Right lung (tissue), 10 donors: ENCODE results near the gene PIM3. TPM values are rescaled to one million over a fixed set of nuclear protein-coding genes. Genes with fewer than 3 reads are reported as not detected.
A peak's percentile ranks its signal among the peaks of the same experiment; 100 is the strongest.

Source experiments
- DNase-seq, 2 donors: peaks; one replicate each; pipeline ENCODE4 v3.0.0-alpha.2; 2013
- long read RNA-seq, 8 donors: transcript quantifications; one replicate each; lab custom pipeline, GENCODE V29; 2026
- polyA plus RNA-seq, 5 donors: library from polyadenylated mRNA; unstranded; fragments of 120-200 nt; gene quantifications; one replicate each; pipeline versions ENCODE4 v1.2.1 to v1.2.3, GENCODE V29; 2013; ENCODE audit warnings: inconsistent platforms in 1 of 5, low replicate concordance in 1 of 5; ENCODE audit not compliant: insufficient read length in 5 of 5, insufficient read depth in 1 of 5

PIM3 gene
- polyA plus RNA-seq = 10 to 100 TPM; 23.1 to 45.0 (median 30.2) TPM
- long read RNA-seq, donor 1, transcript PIM3-201 (6 exons, 2,369 nt) = major isoform, 41 of 41 reads
- long read RNA-seq, donor 1, partial matches to known transcripts = 0 of 41 reads
- long read RNA-seq, donor 1, other reads (novel, unspliced or antisense) = 0 of 41 reads
- long read RNA-seq, donor 2, transcript PIM3-201 (6 exons, 2,369 nt) = major isoform, 20 of 85 reads
- long read RNA-seq, donor 2, partial matches to known transcripts = 64 of 85 reads
- long read RNA-seq, donor 2, other reads (novel, unspliced or antisense) = 0 of 85 reads
- long read RNA-seq, donor 3, transcript PIM3-201 (6 exons, 2,369 nt) = major isoform, 18 of 48 reads
- long read RNA-seq, donor 3, partial matches to known transcripts = 30 of 48 reads
- long read RNA-seq, donor 3, other reads (novel, unspliced or antisense) = 0 of 48 reads
- long read RNA-seq, donor 4, transcript PIM3-201 (6 exons, 2,369 nt) = major isoform, 21 of 21 reads
- long read RNA-seq, donor 4, partial matches to known transcripts = 0 of 21 reads
- long read RNA-seq, donor 4, other reads (novel, unspliced or antisense) = 0 of 21 reads
- long read RNA-seq, donor 5, transcript PIM3-201 (6 exons, 2,369 nt) = major isoform, 21 of 112 reads
- long read RNA-seq, donor 5, partial matches to known transcripts = 90 of 112 reads
- long read RNA-seq, donor 5, other reads (novel, unspliced or antisense) = 0 of 112 reads
- long read RNA-seq, donor 6, transcript PIM3-201 (6 exons, 2,369 nt) = major isoform, 29 of 30 reads
- long read RNA-seq, donor 6, partial matches to known transcripts = 0 of 30 reads
- long read RNA-seq, donor 6, other reads (novel, unspliced or antisense) = 0 of 30 reads
- long read RNA-seq, donor 7, transcript PIM3-201 (6 exons, 2,369 nt) = major isoform, 48 of 53 reads
- long read RNA-seq, donor 7, partial matches to known transcripts = 5 of 53 reads
- long read RNA-seq, donor 7, other reads (novel, unspliced or antisense) = 0 of 53 reads
- long read RNA-seq, donor 8, transcript PIM3-201 (6 exons, 2,369 nt) = major isoform, 5 of 5 reads
- long read RNA-seq, donor 8, partial matches to known transcripts = 0 of 5 reads
- long read RNA-seq, donor 8, other reads (novel, unspliced or antisense) = 0 of 5 reads

DNA sequence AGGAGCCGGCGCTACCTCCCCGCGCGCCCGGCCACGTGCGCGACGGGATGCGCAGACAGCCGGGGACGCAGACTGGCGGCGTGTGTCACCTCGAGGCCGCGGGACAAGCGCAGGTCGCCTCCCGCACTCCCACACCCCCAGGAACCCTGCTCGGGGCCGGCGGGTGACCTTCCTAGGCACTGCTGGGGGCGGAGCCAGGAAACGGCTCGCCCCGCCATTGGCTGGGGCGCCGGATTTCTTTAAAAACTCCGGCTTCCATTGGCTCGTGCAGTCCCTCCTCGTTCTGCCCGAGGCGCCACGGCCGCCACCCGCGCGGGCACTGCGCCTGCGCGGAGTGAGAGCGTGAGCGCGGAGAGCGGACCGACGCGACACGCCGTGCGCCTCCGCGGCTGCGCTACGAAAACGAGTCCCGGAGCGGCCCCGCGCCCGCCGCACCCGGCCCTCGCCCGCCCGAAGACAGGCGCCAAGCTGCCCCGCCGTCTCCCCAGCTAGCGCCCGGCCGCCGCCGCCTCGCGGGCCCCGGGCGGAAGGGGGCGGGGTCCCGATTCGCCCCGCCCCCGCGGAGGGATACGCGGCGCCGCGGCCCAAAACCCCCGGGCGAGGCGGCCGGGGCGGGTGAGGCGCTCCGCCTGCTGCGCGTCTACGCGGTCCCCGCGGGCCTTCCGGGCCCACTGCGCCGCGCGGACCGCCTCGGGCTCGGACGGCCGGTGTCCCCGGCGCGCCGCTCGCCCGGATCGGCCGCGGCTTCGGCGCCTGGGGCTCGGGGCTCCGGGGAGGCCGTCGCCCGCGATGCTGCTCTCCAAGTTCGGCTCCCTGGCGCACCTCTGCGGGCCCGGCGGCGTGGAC lies at the start of gene PIM3:
Gene PIM3 (plus strand): TSS at position 614 of the 846 bp plus-strand sequence. CDS start 176 bp downstream, at position 790.
- DNase-seq = peak; percentile 95 to 96

DNA sequence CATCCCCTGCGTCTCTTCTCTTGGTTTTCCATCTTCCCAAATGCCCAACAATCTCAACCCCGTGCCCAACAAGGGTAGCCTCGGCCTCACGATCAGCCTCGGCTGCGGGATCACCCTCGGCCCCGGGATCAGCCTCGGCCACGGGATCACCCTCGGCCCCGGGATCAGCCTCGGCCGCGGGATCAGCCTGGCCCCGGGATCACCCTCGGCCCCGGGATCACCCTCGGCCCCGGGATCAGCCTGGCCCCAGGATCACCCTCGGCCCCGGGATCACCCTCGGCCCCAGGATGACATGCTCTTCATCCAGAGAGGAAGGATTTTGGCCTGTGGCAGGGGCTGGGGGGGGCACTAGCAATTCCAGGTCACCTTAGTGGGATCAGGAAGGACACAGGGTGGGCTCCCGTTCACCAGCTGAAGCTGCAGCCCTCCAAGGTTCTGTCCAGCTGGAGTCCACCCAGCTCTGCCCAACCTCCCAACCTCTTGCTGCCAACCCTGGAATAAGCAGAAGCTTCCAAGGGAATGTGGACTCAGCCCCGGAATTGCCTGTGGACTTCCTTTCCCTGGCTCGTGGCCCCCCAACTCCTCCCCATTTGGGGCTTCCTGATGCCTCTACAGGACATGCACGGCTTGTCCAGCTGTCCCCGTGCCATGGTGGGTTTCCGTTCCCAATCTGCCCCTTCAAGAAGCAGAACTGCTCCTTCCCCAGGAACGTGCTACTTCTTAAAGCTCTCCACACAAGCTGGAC lies 48.5 kb upstream of the PIM3 start:
- DNase-seq = no peak

DNA sequence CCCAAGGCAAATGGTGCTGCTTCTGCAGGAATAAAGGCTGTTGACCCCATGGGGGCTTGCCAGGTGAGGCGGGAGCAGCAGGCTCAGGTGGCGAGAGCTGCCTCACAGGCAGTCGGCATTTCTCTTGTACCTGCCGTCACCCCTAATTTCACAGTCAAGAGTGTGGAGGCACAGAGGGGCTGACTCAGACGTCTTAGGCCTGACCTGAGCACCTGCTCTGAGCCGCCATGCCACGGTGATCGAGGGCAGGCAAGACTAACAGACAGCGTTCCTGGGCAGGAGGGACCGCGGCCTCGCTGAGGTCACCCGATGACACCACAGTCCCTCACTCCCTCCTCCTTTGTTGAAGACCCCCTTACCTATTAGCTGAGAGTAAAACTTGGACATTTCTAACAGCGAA lies 47.5 kb upstream of the PIM3 start:
- no peak for DNase-seq

DNA sequence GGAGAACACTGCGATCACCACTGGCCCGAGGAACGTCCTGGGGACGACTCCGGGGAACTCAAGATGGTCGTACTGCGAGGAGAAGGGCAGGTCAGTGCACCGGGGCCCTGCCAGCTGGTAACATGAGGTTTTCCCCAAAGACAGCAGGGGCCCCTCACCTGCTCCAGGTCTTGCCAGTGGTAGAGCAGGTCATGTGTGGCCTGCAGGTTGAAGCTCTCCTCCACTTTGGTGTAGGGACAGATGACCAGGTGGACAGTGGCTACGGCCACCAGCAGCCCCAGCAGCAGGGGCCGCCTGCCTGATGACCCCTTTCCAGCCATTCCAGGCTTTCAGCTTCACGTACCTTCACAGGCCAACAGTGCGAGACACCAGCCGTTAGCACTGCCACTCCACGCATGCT lies 47.1 kb upstream of the PIM3 start:
- no peak for DNase-seq

DNA sequence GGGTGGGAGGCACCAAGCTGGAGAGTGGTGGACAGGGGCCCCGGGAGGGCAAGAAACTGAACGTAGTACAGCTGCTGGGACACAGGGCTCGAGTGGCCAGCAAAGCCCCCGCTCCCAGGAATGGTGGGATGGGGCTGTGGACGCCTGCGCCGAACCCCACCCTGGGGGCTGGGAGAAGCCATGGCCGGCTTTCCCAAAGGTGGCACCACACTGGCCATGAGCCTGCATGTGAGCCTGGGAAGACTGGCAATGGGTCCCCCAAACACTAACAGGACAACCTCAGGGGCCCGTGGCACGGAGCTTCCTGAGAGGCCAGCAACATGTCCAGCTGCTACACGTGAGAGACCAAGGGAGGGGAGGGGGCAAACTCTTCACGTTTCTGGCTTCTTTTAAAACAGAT lies 46.3 kb upstream of the PIM3 start:
- DNase-seq = no peak

DNA sequence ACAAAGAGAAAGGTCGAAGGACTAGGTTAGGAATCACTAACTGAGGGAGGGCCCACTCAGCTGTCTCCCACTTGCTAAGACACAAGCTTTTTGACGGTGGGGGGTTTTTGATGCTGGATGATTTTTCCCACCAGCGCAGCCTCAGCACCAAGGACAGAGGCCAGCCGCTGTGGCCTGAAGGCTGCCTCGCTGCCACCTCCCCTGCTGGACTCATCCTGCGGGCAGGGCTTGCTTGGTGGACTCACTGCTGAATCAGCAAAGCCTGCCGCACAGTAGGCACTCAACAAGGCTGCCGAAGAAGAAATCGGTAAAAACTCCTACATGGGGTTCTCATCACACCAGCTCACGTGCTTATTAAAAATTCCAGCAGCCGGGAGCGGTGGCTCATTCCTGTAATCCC lies 45.0 kb upstream of the PIM3 start:
- no peak for DNase-seq

DNA sequence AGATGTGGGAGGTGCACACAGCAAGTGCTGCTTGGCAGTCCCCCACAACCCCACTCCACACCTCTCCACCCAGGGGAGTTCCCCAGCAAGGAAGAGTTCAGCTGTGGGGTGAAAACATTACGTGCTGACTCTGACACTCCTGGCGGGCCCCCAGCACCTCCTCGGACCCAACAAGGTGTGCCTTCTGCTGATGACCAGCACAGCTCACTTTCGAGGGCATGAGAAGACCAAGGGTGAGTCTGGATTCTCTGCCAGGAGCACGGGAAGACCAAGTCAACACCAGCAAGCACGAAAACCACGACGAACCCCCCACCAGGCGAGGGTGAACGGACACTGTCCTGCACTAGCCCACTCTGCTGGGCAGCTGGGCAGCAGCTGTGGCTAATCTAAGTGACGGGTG lies 43.7 kb upstream of the PIM3 start:
- no peak for DNase-seq

DNA sequence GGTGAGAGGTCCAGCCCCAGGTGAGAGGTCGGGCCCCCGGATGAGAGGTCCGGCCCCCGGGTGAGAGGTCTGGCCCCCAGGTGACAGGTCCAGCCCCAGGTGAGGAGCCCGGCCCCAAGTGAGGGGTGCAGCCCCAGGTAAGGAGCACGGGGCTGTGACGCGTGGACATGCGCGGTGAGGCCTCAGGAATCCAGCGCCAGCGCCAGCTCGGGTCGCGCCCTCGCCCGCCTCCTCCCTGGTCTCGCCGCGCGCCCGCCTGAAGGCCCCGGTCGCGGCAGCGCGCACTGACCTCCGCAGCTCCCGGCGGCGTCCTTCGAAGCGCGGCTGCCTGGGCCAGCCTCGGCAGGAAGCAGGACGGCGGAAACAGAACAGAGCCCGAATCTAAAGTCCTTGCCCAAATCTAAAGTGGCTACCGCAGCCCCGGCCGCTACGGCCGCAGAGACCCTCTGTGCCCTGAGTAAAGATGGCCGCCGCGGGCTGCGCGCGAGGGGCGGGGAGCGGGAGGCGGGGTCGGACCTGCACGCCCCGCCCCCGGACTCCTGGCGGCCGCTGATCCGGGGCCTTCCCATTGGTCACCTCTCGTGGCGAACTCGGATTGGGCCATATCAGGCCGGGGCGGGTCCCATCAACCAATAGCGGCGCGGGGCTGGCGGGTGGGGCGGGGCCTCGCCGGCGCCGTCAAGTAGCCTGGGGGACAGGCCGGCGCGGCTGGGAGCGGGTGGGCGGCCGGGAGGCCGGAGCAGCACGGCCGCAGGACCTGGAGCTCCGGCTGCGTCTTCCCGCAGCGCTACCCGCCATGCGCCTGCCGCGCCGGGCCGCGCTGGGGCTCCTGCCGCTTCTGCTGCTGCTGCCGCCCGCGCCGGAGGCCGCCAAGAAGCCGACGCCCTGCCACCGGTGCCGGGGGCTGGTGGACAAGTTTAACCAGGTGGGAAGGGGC lies 42.3 kb upstream of the PIM3 start, which contains the start of the genes ALG12 and CRELD2:
Gene ALG12 (minus strand): TSS at position 465 of the 937 bp plus-strand sequence. CDS start 4,673 bp downstream, outside the sequence.
Gene CRELD2 (plus strand): TSS at position 661 of the 937 bp plus-strand sequence. CDS start 136 bp downstream, at position 797.
- peak; percentile 97 for DNase-seq

DNA sequence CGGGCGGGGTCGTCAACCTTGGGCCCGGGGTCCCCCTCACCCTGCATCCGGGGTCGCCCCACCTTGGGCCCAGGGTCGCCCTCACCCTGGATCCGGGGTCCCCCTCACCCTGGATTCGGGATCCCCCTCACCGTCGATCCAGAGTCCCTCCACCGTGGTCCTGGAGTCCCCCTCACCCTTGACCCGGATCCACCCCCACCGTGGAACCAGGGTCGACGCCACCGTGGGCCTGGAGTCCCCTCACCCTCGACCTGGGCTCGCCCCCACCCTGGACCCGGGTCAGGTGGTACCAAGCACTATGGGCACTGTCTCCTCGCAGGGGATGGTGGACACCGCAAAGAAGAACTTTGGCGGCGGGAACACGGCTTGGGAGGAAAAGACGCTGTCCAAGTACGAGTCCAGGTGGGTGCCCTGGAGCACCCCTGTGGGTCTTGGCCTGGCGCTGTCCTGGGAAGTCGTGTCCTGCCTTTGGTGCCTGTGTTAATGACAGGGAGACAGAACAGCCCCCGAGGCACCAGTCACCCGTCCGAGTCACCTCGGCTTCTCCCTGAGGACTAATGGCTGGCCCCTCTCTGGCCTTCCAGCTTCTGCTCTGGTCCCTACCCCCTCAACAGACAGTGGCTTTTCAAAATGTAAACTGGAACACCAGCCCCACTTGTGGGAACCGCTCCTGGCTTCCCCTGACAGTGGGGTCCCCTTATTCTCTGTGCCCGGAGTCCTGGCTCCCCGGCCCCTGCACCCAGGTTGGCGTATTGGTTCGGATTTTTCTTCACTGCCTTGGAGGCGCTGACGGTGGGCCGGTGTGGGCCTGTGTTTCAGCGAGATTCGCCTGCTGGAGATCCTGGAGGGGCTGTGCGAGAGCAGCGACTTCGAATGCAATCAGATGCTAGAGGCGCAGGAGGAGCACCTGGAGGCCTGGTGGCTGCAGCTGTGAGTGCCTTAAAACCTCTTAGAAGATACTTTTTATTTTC lies 41.4 kb upstream of the PIM3 start:
- no peak for DNase-seq

DNA sequence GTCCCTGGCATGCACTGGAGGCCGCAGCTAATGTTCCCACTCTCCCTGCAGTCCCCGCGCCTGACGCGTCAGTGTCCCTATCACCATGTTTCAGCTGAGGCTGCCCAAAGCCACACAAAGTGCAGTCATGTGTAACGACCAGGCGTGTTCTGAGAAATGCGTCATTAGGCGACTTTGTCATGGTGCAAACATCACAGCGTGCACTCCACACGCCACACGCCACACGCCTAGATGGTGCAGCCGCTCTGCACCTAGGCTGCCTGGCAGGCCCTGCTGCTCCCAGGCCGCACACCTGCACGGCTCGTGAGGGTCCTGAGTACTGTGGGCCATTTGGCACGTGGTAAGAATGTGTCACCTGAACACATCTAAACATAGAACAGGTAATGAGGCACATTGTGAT lies 39.7 kb upstream of the PIM3 start:
- no peak for DNase-seq

DNA sequence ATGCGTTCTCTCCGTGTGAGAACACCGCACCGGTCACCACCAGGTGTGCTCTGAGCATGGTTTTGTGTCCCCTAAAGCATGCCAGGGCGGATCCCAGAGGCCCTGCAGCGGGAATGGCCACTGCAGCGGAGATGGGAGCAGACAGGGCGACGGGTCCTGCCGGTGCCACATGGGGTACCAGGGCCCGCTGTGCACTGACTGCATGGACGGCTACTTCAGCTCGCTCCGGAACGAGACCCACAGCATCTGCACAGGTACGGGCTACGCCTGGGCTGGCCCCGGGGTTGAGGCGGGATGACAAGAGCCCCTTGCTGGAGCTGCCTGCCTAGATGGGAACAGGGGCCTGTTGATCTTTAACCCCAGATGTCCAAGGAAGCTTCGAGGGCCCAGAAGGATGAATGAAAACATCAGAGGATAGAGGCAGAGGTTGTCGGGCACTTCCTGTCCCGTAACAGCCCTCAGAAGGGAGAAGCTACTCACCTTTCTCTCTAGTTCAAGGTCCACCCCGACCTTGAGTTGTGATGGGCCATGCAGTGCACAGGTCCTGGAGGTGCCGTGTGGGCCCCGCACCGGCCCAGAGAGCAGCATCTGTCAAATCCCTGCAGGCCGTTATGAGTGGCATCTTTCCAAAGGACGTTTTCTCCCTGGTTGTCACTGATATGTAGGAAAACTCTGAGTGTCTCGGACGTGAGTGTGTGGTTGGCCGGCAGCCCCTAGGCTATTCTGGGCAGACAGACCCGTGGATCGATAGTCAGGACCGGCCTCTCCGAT lies 38.9 kb upstream of the PIM3 start:
- no peak for DNase-seq

DNA sequence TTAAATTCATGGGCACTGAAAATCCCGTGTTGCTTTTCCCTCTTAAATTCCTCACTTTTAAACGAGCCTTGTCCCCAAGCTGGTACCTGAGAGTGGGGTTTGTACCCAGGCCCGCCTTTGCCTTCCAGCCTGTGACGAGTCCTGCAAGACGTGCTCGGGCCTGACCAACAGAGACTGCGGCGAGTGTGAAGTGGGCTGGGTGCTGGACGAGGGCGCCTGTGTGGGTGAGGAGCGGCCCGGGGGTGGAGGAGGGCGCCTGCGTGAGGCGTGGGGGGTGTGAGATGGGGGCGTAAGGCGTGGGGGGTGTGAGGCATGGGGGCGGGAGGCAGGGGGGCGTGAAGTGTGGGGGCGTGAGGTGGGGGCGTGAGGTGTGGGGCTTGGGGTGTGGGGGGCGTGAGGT lies 38.1 kb upstream of the PIM3 start:
- DNase-seq = no peak

DNA sequence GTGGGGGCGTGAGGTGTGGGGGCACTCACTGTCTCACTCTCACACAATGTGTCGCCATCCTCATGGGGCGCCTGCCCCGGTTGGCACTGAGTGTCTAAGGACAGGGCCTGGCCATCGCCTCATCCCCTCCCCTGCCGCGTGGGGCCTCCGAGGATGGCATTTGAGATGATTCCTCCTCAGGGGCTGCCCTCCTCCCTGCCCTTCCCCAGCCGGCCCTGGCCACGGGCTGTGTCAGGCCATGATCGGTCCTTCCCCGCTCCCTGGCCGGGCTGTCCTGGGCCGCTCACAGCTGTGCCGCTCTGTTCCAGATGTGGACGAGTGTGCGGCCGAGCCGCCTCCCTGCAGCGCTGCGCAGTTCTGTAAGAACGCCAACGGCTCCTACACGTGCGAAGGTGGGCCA lies 37.6 kb upstream of the PIM3 start:
- no peak for DNase-seq

DNA sequence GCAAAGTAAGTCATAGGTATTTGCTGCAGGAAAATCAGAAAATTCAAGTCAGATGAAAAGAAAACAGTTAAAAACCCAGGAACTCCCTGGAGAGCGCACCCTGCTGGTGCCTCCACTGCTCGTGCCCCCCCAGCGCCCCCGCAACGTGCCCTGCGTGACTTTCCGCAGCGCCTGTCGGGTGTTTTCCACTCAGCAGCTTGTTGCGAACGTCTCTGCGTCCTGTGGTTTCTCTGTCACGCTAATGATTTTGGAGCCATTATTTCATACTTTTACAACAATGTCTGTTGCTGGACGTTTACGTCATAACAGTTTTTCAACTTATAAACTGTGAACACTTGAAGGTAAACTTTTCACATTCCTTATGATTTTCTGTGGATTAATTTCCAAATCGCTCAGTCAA lies 37.1 kb upstream of the PIM3 start:
- DNase-seq = no peak

DNA sequence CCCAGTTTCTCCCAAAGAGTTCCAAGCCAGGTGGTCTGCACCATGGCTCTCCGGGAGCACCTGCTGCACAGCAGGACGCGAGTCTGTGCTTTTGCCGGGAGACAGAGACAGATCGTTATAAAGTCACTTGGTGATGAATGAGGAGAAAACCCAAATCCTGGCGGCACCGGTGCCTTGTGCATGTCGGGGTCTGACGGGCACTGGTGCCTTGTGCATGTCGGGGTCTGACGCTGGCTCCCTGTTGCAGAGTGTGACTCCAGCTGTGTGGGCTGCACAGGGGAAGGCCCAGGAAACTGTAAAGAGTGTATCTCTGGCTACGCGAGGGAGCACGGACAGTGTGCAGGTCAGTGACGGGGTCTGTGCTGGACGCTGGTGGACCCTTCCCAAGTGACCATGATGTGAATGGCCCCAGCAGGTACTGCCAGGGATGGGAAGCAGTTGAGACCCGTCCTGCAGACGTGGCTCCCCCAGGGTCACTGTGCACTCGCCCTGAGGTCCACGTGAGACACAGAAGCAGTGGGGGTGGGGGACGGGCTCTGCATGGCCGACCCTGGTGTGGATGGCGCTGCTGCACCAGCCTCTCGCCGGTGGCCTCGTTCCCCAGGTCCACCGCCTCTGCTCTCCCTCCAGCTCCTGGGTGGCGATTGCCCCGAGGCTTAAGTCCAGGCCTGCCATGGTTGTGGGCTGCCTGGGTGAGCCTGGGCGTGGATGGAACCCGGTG lies 36.3 kb upstream of the PIM3 start:
- DNase-seq = no peak

DNA sequence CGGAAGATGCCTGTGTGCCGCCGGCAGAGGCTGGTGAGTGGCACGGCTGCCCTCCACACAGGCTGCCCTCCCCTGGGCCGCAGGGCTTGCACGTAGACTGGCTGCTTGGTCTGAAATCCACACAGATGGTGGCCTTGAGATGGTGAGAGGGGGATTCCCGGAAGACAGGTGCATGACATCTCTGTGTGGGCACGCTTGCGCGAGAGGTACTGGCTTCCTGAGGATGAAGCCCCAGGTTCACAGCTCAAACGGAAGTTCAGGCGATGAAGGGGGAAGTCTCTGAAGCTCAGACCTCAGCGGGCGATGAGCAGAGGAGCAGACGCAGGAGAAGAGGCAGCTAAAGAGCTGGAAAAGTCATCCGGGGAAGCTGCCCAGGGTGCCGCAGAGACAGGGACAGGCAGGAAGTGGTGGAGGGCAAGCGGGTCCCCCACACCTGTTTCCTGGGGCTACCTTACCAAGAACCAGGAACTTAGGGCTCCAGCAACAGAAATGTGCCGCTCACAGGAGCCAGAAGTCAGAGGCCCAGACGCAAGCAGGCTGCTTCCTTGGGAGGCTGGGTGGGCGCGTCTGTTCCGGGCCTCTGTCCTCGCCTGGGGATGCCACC lies 34.9 kb upstream of the PIM3 start:
- no peak for DNase-seq
